CD4-positive, alpha-beta T cell (primary cell): ENCODE data around the gene TMEM132D. TPM values are rescaled to one million over a fixed set of nuclear protein-coding genes. Genes with fewer than 3 reads are reported as not detected.

ENCODE experiments used
- ATAC-seq: fragments of 200-7000 bp; cut with Tn5 transposase; one replicate; pipeline ENCODE4 v1.10.0; 2022; ENCODE audit warnings: mild to moderate bottlenecking; ENCODE audit not compliant: poor library complexity
- CTCF ChIA-PET: fragments of 350-600 bp; sonication (Branson Sonifier 250); formaldehyde crosslinking; loops from one replicate; lab custom pipeline; 2021; ENCODE audit warnings: antibody characterized with exemption, inconsistent platforms; lab: Charles Lee
- POLR2A ChIA-PET: fragments of 350-600 bp; sonication (Branson Sonifier 250); formaldehyde crosslinking; loops from one replicate; lab custom pipeline; 2021; ENCODE audit warnings: antibody characterized with exemption, inconsistent platforms; lab: Charles Lee
- DNase-seq, 14 experiments: peaks; one replicate each; pipeline ENCODE4 v3.0.0-alpha.2; 2013 to 2020; ENCODE audit warnings: mixed read lengths in 2 of 14
- H3K27ac ChIP-seq, 2 donors: one replicate each; pipeline versions ENCODE4 v1.5.1 to v1.7.0; 2013; ENCODE audit warnings: low read length in 2 of 2, low read depth in 1 of 2, mild to moderate bottlenecking in 1 of 2
- H3K27me3 ChIP-seq, 2 experiments: 1 replicate in 1 of 2; 2 replicates in 1 of 2; pipeline versions ENCODE4 v1.6.1 to v1.7.0; 2013; ENCODE audit warnings: low read length in 2 of 2, control low read depth in 1 of 2, mild to moderate bottlenecking in 1 of 2, moderate library complexity in 1 of 2; ENCODE audit not compliant: insufficient read depth in 2 of 2, control insufficient read depth in 1 of 2
- H3K36me3 ChIP-seq: one replicate; pipeline ENCODE4 v1.6.1; 2013; ENCODE audit warnings: low read length, control low read depth; ENCODE audit not compliant: insufficient read depth
- H3K4me1 ChIP-seq: one replicate; pipeline ENCODE4 v1.6.1; 2013; ENCODE audit warnings: low read length, control low read depth; ENCODE audit not compliant: insufficient read depth
- H3K4me3 ChIP-seq: one replicate; pipeline ENCODE4 v1.5.1; 2013; ENCODE audit warnings: mild to moderate bottlenecking, low read length, moderate library complexity
- H3K9me3 ChIP-seq, 2 experiments: 1 replicate in 1 of 2; 2 replicates in 1 of 2; pipeline versions ENCODE4 v1.6.1 to v1.7.0; 2013; ENCODE audit warnings: low read length in 2 of 2, mild to moderate bottlenecking in 2 of 2, control low read depth in 1 of 2, moderate library complexity in 1 of 2; ENCODE audit not compliant: control insufficient read depth in 1 of 2, insufficient read depth in 1 of 2
- H3K27ac Mint-ChIP-seq: one replicate; pipeline ENCODE4 v1.8.0; 2020; ENCODE audit warnings: mixed read lengths
- H3K27me3 Mint-ChIP-seq: one replicate; pipeline ENCODE4 v1.8.0; 2021; ENCODE audit warnings: mixed read lengths
- H3K36me3 Mint-ChIP-seq: one replicate; pipeline ENCODE4 v1.8.0; 2021; ENCODE audit warnings: low read depth, mixed read lengths
- H3K4me1 Mint-ChIP-seq: one replicate; pipeline ENCODE4 v1.8.0; 2021; ENCODE audit warnings: low read depth, mixed read lengths
- H3K4me3 Mint-ChIP-seq: one replicate; pipeline ENCODE4 v1.8.0; 2020; ENCODE audit warnings: mild to moderate bottlenecking, mixed read lengths
- H3K9me3 Mint-ChIP-seq: one replicate; pipeline ENCODE4 v1.8.0; 2020; ENCODE audit warnings: mixed read lengths
- intact Hi-C, 2 experiments: fragments of 100-400 bp; cut with DNase I in 1 of 2; cut with micrococcal nuclease in 1 of 2; formaldehyde crosslinking; loops; one replicate each; pipeline versions ENCODE4 v1.15.1 to v1.9.0; 2023 to 2025; cut with DNase I, micrococcal nuclease
- total RNA-seq, 174 experiments: library from RNA in 2 of 174; stranded (reverse) in 2 of 174; gene quantifications; one replicate each; pipeline ENCODE4 v1.2.3 and lab custom pipeline; 2021 to 2026
- TF ChIP-seq, protein P1 (sequence below): fragments of 200-600 bp; IDR thresholded peaks from one replicate; pipeline ENCODE4 v1.8.0; 2022; ENCODE audit warnings: antibody characterized with exemption, mild to moderate bottlenecking

TMEM132D gene
- total RNA-seq, 2 experiments from 2014 or later, result not detected

DNA sequence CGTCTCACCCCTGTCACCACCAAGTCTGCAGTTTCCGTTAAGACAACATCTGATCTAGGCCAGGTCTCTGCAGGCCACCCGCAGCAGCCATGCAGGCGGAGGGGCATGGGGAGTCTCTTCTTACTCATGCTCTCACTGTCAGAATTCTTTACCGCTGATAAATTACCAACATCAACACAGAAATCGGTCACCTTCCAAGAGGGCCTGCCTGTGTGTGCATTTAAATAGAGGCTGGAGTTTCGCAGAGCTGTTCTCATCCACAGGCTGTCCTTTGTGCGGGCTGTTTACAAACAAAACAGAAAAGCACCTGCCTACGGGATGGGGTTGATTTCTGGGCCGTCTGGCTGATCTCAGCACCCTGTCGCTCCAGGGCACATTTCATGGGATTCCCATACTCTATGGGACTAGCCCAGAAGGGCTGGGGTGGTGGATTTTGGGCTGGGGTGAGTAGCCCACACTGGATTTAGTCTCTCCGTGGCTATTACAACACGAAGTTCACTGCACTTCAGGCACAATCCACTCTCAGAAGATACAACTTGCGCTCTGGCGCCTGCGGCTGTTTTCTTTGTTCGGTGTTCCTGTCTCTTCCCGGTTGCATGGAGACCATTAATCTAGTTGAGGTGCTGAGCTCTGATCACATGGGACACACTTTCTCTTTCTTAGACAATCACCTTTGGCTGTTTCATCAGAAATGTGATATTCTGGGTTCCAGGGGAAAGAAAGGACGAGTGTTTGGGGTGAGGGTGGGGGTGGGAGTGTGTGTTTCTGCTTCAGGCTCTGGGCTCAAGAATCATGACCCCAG, 719.5 kb downstream of the TMEM132D start:
- ChIA-PET POLR2A (no interaction called here), CTCF (no interaction called here)
- Mint-ChIP-seq H3K9me3 (no peaks in the 10 kb centered on the region), H3K27ac (no peak overlapping the region), H3K27me3 (no peaks in the 10 kb centered on the region), H3K4me3 (no peak overlapping the region), H3K4me1 (no peaks in the 10 kb centered on the region), H3K36me3 (no peaks in the 10 kb centered on the region)
- Histone ChIP-seq H3K9me3 (peaks cover 0 to 25% of the 10 kb centered on the region in 2 experiments), H3K36me3 (no peaks in the 10 kb centered on the region), H3K27me3 (no peaks in the 10 kb centered on the region), H3K4me1 (no peaks in the 10 kb centered on the region), H3K27ac (no peak overlapping the region), H3K4me3 (no peak overlapping the region)
- TF ChIP-seq, protein P1, sequence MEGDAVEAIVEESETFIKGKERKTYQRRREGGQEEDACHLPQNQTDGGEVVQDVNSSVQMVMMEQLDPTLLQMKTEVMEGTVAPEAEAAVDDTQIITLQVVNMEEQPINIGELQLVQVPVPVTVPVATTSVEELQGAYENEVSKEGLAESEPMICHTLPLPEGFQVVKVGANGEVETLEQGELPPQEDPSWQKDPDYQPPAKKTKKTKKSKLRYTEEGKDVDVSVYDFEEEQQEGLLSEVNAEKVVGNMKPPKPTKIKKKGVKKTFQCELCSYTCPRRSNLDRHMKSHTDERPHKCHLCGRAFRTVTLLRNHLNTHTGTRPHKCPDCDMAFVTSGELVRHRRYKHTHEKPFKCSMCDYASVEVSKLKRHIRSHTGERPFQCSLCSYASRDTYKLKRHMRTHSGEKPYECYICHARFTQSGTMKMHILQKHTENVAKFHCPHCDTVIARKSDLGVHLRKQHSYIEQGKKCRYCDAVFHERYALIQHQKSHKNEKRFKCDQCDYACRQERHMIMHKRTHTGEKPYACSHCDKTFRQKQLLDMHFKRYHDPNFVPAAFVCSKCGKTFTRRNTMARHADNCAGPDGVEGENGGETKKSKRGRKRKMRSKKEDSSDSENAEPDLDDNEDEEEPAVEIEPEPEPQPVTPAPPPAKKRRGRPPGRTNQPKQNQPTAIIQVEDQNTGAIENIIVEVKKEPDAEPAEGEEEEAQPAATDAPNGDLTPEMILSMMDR, result no peak
- ATAC-seq (no peak), DNase-seq (no peak)
- intact Hi-C loops, result no loop called here

DNA sequence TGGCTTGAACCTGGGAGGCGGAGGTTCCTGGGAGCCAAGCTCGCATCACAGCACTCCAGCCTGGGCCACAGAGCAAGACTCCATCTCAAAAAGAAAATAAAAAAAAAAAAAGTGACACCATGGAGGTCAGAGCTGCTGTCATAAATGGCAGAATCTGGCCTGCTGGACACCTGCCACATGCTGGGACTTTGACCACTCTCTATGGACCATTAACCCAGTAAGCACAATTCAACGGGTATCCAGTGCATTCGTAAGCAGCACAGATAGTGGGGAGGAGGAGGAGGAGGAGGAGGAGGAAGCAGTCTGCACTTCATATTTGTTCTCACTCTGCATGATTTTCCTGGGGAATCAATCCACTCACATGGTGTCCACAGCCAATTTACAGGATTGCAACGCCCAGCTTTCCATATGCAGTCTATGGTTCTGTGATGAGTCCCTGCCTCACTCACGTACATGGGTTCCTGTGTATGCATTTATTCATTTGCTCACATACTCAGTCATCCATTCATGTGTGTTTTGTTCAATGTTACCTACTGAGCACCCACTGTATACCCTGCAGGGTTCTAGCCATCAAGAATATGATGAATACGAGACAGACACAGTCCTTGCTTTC, 723.8 kb downstream of the TMEM132D start:
- no peaks in the 10 kb centered on the region for H3K4me1 ChIP-seq
- TF ChIP-seq, protein P1, result no peak
- POLR2A ChIA-PET, result no interaction called here
- no peak overlapping the region for H3K27ac ChIP-seq
- Mint-ChIP-seq H3K4me1 (no peaks in the 10 kb centered on the region), H3K4me3 (no peak overlapping the region), H3K27me3 (no peaks in the 10 kb centered on the region), H3K27ac (no peak overlapping the region), H3K36me3 (no peaks in the 10 kb centered on the region), H3K9me3 (no peaks in the 10 kb centered on the region)
- peaks cover 0 to 17% of the 10 kb centered on the region in 2 experiments for H3K9me3 ChIP-seq
- ATAC-seq (no peak), DNase-seq (no peak)
- CTCF ChIA-PET, result no interaction called here
- H3K27me3 ChIP-seq, result no peaks in the 10 kb centered on the region
- intact Hi-C loops, result no loop called here
- H3K4me3 ChIP-seq, result no peak overlapping the region
- no peaks in the 10 kb centered on the region for H3K36me3 ChIP-seq

DNA sequence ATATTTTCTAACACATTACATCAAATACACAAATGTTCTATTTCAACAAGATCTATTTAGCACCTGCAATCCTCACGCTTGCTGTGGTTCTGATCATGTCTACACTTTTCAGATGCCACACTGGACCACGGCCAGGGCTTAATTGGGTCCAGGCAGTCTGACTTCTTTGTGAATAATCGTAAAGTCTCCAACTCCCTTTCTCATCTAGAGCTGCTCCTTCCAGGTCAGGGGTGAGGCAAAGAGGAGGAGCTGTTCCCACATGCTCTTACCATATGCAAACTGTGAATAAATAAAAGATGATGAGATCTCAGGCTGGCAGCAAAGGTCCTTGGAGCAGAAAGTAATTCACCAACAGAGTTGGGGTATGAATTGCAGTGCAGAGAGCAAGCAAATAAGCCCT, 733.9 kb downstream of the TMEM132D start:
- TF ChIP-seq, protein P1, result no peak
- no peaks in the 10 kb centered on the region for H3K27me3 ChIP-seq
- Mint-ChIP-seq H3K4me3 (no peak overlapping the region), H3K27ac (no peak overlapping the region), H3K9me3 (peaks cover 10% of the 10 kb centered on the region), H3K4me1 (no peaks in the 10 kb centered on the region), H3K36me3 (no peaks in the 10 kb centered on the region), H3K27me3 (no peaks in the 10 kb centered on the region)
- POLR2A ChIA-PET, result no interaction called here
- peaks cover 0 to 8% of the 10 kb centered on the region in 2 experiments for H3K9me3 ChIP-seq
- no peak for DNase-seq
- H3K4me1 ChIP-seq, result no peaks in the 10 kb centered on the region
- no peak overlapping the region for H3K4me3 ChIP-seq
- ATAC-seq, result no peak
- no peaks in the 10 kb centered on the region for H3K36me3 ChIP-seq
- CTCF ChIA-PET, result no interaction called here
- H3K27ac ChIP-seq, result no peak overlapping the region
- intact Hi-C loops, result no loop called here
